NT2/D1 (cell line): ENCODE data around the gene PPP3CA.
"Not testable (repeated sequence)": the region's sequence is repeated elsewhere in the genome, so short reads cannot be mapped to it uniquely, and the experiment has no call there.

ENCODE experiments used
- SUZ12 ChIP-seq: IDR thresholded peaks from 2 replicates; pipeline ENCODE4 v1.6.1; 2011; ENCODE audit not compliant: insufficient read length, insufficient read depth; ENCODE audit errors: extremely low read depth
- YY1 ChIP-seq: IDR thresholded peaks from 2 replicates; pipeline ENCODE4 v1.6.1; 2011; ENCODE audit not compliant: insufficient read length, insufficient read depth
- ZNF274 ChIP-seq: IDR thresholded peaks from 2 replicates; pipeline ENCODE4 v1.6.1; 2011; ENCODE audit warnings: mild to moderate bottlenecking, low read depth, low read length

DNA sequence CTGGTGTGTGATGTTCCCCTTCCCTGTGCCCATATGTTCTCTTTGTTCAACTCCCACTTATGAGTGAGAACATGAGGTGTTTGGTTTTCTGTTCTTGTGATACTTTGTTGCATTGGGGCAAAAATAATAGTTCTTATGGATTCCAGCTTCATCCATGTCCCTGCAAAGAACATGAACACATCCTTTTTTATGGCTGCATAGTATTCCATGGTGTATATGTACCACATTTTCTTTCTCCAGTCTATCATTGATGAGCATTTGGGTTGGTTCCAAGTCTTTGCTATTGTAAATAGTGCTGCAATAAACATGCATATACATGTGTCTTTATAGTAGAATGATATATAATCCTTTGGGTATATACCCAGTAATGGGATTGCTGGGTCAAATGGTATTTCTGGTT is 254.7 kb downstream of the PPP3CA start:
- TF ChIP-seq ZNF274, YY1, SUZ12: not testable (repeated sequence)
